ENCODE data around the gene CDH12.
"Not testable (repeated sequence)": the region's sequence is repeated elsewhere in the genome, so short reads cannot be mapped to it uniquely, and the experiment has no call there.

CDH12 gene

DNA sequence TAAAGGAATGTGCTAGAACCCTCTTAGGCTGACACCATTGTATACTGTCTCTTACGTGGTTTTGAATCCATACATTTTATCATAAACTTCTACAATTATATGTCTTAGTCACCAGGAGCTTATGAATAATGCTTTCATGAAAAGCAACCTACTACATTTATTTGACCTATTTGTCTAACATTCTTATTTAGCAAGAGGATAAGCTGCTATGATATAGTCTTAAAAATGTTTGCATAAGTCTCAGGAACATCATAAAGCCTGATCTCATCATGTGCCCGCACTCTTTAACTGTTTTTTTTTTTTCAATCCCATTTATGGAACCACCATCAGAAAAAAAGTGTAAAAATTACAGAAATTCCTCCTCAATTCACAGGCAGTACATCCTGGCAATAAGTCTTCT, 59.7 kb downstream of the CDH12 start:
- TF ChIP-seq, protein P1, sequence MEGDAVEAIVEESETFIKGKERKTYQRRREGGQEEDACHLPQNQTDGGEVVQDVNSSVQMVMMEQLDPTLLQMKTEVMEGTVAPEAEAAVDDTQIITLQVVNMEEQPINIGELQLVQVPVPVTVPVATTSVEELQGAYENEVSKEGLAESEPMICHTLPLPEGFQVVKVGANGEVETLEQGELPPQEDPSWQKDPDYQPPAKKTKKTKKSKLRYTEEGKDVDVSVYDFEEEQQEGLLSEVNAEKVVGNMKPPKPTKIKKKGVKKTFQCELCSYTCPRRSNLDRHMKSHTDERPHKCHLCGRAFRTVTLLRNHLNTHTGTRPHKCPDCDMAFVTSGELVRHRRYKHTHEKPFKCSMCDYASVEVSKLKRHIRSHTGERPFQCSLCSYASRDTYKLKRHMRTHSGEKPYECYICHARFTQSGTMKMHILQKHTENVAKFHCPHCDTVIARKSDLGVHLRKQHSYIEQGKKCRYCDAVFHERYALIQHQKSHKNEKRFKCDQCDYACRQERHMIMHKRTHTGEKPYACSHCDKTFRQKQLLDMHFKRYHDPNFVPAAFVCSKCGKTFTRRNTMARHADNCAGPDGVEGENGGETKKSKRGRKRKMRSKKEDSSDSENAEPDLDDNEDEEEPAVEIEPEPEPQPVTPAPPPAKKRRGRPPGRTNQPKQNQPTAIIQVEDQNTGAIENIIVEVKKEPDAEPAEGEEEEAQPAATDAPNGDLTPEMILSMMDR (IDR thresholded peaks at IDR 0.05) = no peak
- no peak overlapping the region for H3K4me3 ChIP-seq (ENCODE audit: low read depth in 1 of 2, low read length in 1 of 2)
- no peaks in the 10 kb centered on the region for H3K4me1 ChIP-seq (ENCODE audit: control insufficient read depth in 1 of 2, insufficient read depth in 1 of 2, low read depth in 1 of 2, low read length in 1 of 2)
- H3K9me3 ChIP-seq = no peaks in the 10 kb centered on the region
- no peaks in the 10 kb centered on the region for H3K36me3 ChIP-seq
- no peaks in the 10 kb centered on the region for H3K27me3 ChIP-seq
- H3K27ac ChIP-seq = no peak overlapping the region

DNA sequence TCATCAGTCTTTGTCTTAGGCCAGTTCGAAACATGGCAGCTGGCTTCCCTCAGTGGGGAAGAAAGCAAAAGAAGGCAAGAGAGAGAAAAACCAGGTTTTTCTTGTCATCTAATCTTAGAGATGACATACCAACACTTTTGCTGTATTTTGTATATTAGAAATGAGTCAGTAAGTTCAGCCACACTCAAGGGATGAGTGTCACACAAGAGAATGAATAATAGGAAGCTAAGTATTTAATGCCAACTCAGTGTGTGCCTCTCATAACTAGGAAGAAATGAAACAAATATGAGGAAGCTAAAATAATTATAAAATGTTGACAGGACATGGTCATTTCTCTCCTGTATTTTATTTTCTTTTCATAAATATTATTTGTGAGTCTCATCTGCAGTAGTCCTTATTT, 65.3 kb downstream of the CDH12 start:
- Histone ChIP-seq H3K4me1 (ENCODE audit: control insufficient read depth in 1 of 2, insufficient read depth in 1 of 2, low read depth in 1 of 2, low read length in 1 of 2) (no peaks in the 10 kb centered on the region), H3K27me3 (no peaks in the 10 kb centered on the region), H3K9me3 (no peaks in the 10 kb centered on the region), H3K27ac (no peak overlapping the region), H3K36me3 (no peaks in the 10 kb centered on the region), H3K4me3 (ENCODE audit: low read depth in 1 of 2, low read length in 1 of 2) (no peak overlapping the region)
- TF ChIP-seq, protein P1 (IDR thresholded peaks at IDR 0.05) = no peak

DNA sequence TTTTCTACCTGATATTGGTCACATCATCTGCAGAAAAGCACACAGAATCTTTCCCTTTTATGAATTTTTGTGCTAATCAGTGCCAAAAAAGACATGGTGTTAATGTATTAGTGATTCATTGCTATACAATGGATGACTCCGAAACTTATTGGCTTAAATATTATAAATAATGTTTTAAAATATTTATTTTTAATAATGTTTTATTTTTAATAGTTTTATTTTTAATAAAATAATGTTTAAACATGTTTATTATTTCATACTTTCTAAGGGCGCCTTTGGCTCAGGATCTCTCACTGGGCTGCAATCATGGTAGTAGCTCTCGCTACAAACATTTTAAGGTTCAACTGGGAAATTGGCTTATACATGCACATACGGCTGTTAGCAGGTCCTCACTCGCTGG, 65.7 kb downstream of the CDH12 start:
- H3K36me3 ChIP-seq = no peaks in the 10 kb centered on the region
- H3K27ac ChIP-seq = no peak overlapping the region
- TF ChIP-seq, protein P1 (IDR thresholded peaks at IDR 0.05) = no peak
- no peaks in the 10 kb centered on the region for H3K27me3 ChIP-seq
- H3K4me3 ChIP-seq (ENCODE audit: low read depth in 1 of 2, low read length in 1 of 2) = no peak overlapping the region
- no peaks in the 10 kb centered on the region for H3K9me3 ChIP-seq
- H3K4me1 ChIP-seq (ENCODE audit: control insufficient read depth in 1 of 2, insufficient read depth in 1 of 2, low read depth in 1 of 2, low read length in 1 of 2) = no peaks in the 10 kb centered on the region

DNA sequence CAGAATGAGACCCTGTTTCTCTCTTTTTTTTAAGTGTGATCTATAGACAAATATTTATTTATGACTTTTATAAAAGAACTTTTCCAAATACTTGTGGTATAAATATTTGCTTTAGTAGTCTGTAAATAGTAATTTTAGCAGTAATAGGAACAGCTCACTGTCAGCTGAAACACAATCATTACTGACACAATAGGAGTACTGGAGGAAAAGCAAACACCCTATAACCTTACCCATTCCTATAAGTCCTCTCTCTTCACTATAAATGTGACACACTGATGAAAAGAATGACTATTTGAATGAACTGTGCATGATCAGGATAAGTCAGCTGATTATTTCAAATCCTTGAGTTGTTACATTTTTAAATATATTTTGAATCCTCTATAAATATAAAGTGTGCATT, 72.4 kb downstream of the CDH12 start:
- Histone ChIP-seq H3K4me3 (ENCODE audit: low read depth in 1 of 2, low read length in 1 of 2) (no peak overlapping the region), H3K36me3 (no peaks in the 10 kb centered on the region)
- TF ChIP-seq, protein P1 (IDR thresholded peaks at IDR 0.05) = no peak

DNA sequence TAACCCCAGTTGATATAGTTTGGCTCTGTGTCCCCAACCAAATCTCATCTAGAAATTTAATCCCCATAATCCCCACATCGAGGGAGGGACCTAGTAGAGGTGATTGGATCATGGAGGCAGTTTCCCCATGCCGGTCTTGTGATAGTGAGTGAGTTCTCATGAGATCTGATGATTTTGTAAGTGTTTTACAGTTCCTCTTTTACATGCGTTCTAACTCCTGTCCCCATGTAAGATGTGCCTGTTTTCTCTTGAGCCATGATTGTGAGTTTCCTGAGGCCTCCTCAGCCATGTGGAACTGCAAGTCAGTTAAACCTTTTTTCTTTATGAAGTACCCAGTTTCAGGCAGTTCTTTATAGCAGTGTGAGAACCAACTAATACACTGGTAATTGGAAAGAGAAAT, 73.6 kb downstream of the CDH12 start:
- TF ChIP-seq, protein P1 (IDR thresholded peaks at IDR 0.05) = no peak
- Histone ChIP-seq H3K27me3 (no peaks in the 10 kb centered on the region), H3K9me3 (no peaks in the 10 kb centered on the region), H3K4me1 (ENCODE audit: control insufficient read depth in 1 of 2, insufficient read depth in 1 of 2, low read depth in 1 of 2, low read length in 1 of 2) (no peaks in the 10 kb centered on the region), H3K36me3 (no peaks in the 10 kb centered on the region), H3K27ac (no peak overlapping the region), H3K4me3 (ENCODE audit: low read depth in 1 of 2, low read length in 1 of 2) (no peak overlapping the region)

More for the DNA sequence above, 72.4 kb downstream of the CDH12 start:
- H3K27ac ChIP-seq = no peak overlapping the region
- no peaks in the 10 kb centered on the region for H3K27me3 ChIP-seq
- no peaks in the 10 kb centered on the region for H3K4me1 ChIP-seq (ENCODE audit: control insufficient read depth in 1 of 2, insufficient read depth in 1 of 2, low read depth in 1 of 2, low read length in 1 of 2)
- no peaks in the 10 kb centered on the region for H3K9me3 ChIP-seq

DNA sequence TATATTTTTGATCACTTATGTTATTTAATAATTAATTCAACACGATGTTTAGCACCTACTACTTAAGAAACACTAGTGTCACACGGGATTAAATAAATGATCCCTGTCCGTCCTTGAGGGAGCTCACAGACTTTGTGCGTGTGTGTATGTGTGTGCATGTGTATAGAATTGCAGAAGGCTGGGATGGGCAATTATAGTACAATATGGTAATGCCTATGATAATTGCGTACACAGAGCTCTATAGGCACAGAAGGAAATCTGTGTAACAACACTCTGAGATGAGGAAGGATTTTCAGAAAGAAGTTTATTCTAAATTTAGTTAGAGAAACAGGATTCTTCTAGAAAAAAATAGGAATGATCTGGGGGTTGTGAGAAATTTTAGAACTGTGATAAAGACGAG, 76.9 kb downstream of the CDH12 start:
- H3K27ac ChIP-seq = no peak overlapping the region
- H3K4me1 ChIP-seq (ENCODE audit: control insufficient read depth in 1 of 2, insufficient read depth in 1 of 2, low read depth in 1 of 2, low read length in 1 of 2) = no peaks in the 10 kb centered on the region
- no peaks in the 10 kb centered on the region for H3K9me3 ChIP-seq
- TF ChIP-seq, protein P1 (IDR thresholded peaks at IDR 0.05) = no peak
- H3K36me3 ChIP-seq = no peaks in the 10 kb centered on the region
- H3K27me3 ChIP-seq = no peaks in the 10 kb centered on the region
- no peak overlapping the region for H3K4me3 ChIP-seq (ENCODE audit: low read depth in 1 of 2, low read length in 1 of 2)

DNA sequence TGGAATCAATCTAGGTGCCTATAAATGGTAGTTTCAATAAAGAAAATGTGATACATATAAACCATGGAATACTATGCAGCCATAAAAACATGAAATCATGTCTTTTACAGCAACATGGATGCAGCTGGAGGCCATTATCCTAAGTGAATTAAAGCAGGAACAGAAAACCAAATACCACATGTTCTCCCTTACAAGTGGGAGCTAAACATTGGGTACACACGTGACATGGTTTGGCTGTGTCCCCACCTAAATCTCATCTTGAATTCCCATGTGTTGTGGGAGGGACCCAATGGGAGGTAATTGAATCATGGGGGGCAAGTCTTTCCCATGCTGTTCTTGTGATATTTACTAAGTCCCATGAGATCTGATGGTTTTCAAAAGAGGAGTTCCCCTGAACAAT, 78.9 kb downstream of the CDH12 start:
- H3K27me3 ChIP-seq; H3K4me3 ChIP-seq (ENCODE audit: low read depth in 1 of 2, low read length in 1 of 2); H3K36me3 ChIP-seq; H3K9me3 ChIP-seq; H3K4me1 ChIP-seq (ENCODE audit: control insufficient read depth in 1 of 2, insufficient read depth in 1 of 2, low read depth in 1 of 2, low read length in 1 of 2); H3K27ac ChIP-seq: not testable (repeated sequence)

Data from neutrophil (primary cell).